HS-27A (cell line): ENCODE results near the gene CUL3.

Source experiments
- DNase-seq: peaks from one replicate; pipeline ENCODE4 v3.0.0-alpha.2; 2012; ENCODE audit warnings: low read depth, missing footprints

Gene CUL3

GRCh38 chr2:224580248-224580647 is 4.9 kb downstream of the CUL3 start:
- no peak for DNase-seq

GRCh38 chr2:224579411-224579810 is 5.8 kb downstream of the CUL3 start:
- DNase-seq, result no peak

DNA sequence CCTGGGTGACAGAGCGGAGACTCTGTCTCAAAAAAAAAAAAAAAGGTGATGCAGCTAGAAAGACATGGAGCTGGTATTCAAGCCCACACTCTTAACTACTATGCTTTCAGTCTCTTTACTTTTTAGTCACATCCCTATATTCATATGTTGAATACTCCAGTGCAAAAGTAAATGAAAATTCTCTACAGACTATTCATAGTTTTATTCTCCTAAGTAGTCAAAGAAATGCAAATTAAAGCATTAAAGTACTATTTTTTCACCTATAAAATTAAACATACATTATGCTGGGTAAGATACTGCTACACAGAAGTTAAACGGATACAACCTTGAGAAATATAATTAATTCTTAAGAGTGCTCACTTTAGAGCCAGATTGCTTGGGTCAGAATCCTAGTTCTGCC is 7.6 kb downstream of the CUL3 start:
- no peak for DNase-seq

- DNase-seq, result no peak
Measured at GRCh38 chr2:224576088-224576715, 9.0 kb downstream of the CUL3 start.

DNA sequence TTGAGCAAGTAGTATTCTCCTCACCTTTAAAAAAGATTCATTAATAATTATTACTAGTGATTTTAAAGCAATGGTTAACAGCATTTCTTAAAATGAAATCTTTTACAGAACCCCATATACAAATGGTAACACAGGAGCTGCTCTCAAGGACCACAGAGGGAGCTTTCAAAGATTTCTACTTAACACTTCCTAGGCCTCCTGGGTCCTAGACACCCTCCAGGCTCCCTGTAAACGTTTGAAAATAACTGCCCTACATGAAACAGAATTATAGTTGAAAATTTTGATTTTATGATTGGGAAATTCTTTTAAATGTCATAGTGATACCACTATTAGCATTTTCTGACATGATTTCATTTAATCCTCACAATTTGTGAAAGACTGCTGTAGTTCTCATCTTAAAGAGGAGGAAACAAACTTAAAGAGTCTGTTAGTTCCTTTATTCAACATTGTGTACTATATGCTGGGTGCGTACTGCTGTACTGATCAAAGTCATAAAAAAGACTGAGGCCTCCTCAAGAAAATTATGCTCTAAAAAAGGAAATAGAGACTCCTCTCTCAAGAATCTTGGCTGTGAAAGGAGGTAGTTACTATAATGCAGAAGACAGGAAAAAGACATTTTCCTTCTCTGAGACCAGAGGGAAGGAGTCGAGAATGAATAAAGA is 10.6 kb downstream of the CUL3 start:
- no peak for DNase-seq

- DNase-seq, result no peak
Measured at GRCh38 chr2:224573724-224574123, 11.4 kb downstream of the CUL3 start.

- no peak for DNase-seq
Measured at GRCh38 chr2:224572338-224572737, 12.8 kb downstream of the CUL3 start.

GRCh38 chr2:224570328-224570993 is 14.7 kb downstream of the CUL3 start:
- no peak for DNase-seq

GRCh38 chr2:224569654-224570053 is 15.5 kb downstream of the CUL3 start:
- no peak for DNase-seq

DNA sequence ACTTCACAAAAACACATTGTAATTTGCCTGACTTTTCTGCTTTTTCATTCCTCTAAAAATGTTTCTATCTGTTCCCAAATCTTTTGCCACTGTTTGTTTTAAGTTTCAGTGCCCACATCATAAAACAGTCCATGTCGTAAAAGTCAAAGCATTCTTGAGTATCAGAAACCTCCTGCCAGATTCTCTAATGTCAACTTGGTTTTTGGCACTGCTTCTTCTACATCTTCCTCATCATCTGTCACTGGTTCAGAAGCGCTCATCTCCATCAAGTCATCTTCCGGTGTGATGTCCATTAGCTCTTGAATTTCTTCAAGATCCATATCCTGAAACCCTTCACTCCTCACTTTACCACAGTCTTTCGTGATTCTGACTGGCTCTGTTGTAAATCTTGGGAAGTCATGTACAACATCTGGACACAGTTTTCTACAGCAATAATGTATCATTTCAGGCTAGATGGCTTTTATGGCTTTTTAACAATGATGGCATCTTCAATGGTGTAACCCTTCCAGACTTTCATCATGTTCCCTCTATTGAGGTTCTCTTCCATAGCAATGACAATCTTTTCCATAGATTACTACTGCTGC is 19.6 kb downstream of the CUL3 start:
- no peak for DNase-seq

GRCh38 chr2:224563537-224563936 is 21.6 kb downstream of the CUL3 start:
- no peak for DNase-seq

- DNase-seq, result no peak
Measured at GRCh38 chr2:224562831-224563230, 22.3 kb downstream of the CUL3 start.

GRCh38 chr2:224561234-224562005 is 23.7 kb downstream of the CUL3 start:
- DNase-seq, result no peak

DNA sequence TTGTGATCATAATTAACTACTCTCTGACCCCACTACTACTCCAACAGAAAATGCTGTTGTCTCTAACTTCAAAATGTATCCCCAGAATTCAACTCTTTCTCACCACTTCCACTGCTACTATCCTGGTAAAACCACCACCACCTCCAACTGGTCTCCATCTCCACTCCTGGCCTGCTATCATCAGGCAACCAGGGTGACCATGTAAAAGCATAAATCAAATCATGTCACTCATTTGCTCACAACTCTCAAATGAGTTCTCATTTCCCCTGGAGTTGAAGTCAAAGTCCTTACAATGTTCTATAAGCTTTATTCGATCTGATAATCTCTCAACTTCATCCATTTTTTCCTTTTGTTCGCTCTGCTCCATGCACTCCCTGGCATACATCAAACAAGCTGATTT is 24.6 kb downstream of the CUL3 start:
- no peak for DNase-seq

- DNase-seq, result no peak
Measured at GRCh38 chr2:224557610-224558009, 27.6 kb downstream of the CUL3 start.

DNA sequence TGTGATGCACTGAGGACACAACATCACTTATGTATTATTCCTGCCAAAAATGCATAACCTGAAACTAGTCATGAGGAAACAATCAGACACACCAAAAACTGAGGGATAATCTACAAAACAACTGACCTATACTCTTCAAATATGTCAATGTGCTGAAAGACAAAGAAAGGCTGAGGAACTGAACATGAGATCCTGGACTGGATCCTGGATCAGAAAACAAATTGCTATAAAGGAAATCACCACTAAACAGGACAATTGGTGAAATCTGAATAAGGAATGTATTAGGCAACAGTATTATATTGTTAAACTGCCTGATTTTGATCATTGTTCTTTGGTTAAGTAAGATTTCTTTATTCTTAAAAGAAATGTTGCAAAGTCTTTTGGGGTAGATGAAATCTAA is 28.8 kb downstream of the CUL3 start:
- no peak for DNase-seq

DNA sequence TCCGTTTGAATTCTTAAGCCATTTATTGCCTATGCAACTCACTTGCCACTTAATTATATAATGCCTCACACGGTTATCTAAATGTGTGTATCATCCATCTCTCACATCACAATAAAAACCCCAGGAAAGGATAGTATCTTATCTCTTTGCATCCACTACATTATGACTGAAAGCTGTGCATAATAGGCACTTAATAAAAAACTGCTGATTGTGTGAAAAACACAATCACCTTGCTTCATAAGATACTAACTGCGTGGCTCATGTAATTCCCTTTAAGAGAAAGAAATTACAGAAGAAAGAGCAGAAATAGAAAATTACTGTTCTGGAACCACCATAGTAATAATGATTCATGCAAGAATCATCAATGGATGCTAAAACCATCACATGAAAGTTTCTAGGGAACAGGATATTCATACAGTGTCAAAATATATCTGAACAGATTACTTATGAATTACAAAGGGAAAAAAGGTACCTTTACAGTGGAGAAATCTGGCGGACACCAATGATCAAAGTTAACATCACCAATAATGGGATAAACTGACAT is 29.3 kb downstream of the CUL3 start:
- no peak for DNase-seq

DNA sequence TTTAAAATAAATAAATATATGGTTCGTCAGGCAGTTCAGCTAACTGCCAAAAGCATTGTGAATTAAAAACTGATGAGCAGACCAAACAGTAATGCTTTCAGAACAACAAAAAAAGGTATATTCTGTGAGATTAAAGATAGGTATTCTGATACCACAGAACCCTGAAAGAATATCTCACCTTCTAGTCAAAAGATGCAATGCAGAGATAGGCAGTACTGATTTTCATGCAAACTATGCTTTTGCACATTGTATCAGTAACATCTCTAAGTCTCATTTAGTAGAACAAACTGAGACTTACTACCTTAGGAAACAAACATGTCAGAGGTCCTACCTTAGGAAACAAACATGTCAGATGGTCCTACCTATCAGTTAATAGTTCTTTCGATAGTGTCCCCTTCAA is 32.4 kb downstream of the CUL3 start:
- DNase-seq, result no peak

DNA sequence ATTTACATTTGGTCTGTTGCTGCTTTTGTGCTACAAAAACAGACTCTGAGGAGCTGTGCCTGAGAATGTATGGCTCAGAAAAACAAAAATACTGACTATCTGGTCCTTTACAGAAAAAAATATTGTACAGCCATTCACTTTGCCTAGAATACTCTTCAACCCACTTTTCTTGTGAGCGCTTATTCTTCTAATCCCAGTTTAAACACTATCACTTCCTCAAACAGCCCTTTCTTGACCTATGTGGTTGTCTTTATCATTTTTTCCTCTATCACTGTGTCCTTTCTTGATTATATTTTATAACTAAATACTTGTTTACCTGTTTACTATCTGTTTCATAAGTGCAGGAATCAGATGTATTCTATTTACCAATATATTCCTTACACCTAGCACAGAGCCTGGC is 33.5 kb downstream of the CUL3 start:
- DNase-seq, result no peak

- no peak for DNase-seq
Measured at GRCh38 chr2:224546926-224547325, 38.2 kb downstream of the CUL3 start.

GRCh38 chr2:224545884-224546644 is 39.1 kb downstream of the CUL3 start:
- no peak for DNase-seq
